GM19025 (cell line): Measurements from ENCODE around the gene ZBTB17.

Source experiments
- ATAC-seq: cut with Tn5 transposase; IDR thresholded peaks from one replicate; pipeline ENCODE4 v1.9.1; 2021; ENCODE audit warnings: mild to moderate bottlenecking, low read depth, moderate library complexity; ENCODE audit not compliant: unreplicated experiment

ZBTB17 gene

DNA sequence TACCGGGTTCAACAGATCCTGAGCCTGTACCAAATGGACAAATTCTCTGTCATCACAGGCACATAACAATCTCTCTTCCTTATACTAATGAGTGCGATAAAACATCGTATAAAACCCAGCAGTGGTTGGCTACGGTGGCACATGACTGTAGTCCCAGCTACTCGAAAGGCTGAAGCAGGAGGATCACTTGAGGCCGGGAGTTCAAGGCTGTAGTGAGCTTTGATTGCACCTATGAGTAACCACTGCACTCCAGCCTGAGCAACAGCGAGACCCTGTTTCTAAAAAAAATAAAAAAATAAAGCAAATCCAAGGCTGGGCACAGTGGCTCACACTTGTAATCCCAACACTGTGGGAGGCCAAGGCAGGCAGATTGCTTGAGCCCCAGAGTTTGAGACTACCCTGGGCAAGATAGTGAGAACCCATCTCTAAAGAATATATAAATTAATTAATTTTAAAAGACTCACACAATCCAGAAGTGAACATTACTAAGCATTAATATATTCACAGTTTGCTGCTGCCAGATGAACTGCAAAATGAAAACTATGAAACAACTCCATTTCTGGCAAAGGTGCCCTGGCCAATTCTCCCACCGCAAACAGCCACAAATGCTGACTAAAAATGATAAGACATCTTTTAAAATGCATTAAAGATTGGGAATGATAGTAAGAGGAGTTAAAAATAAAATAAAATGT, 13.1 kb downstream of the ZBTB17 start:
- no peak for ATAC-seq

DNA sequence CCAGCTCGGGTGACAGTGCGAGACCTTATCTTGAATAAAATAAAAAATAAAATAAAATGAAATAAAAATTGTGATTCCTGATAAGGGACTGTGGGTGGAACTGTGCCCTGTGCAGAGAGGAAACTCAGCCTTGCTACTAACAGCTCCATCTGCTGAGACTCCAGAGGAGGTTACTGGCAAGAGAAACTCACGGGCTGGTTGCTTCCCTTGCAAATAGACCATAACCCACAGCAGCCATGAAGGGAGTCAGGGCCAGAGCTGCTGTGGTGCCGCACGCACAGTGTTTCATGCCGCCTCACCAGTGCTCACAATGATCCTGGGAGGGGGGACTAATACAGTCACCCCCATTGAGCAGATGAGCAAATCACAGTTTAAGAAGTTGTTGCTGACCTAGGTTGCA, 13.7 kb downstream of the ZBTB17 start:
- no peak for ATAC-seq

DNA sequence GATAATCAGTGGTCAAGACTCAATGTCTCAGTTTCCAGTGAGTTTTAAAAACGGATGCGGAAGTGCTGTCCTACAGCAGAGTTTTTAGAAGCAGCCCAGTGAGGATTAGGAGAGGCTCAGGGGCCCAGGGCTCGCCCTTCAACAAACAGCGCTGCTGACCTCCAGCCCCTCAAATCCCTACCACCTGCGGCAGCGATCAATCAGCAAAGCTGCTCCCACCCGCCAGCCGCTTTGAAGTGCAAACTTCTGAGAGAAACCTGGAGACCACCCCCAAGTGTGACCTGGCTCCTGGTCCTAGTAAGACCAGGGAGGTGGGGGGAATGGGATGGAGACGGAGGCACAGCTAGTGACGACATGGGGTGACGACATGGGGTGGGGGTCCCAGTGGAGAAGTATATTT, 14.4 kb downstream of the ZBTB17 start:
- ATAC-seq: no peak

DNA sequence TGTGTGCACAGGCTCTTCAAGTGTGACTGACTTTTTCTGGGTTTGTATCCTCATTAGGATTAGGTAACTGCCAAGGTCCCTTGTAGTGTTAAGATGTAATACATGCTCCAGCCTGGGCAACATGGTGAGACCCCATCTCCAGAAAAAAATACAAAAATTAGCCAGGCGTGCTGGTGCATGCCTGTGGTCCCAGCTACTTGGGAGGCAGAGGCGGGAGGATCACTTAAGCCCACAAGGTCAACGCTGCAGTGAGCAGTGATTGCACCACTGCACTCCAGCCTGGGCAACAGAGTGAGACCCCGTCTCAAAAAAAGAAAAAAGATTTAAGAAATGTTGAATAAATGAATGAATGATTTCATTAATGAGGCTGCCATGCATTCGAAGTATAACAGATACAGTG, 15.1 kb downstream of the ZBTB17 start:
- no peak for ATAC-seq

DNA sequence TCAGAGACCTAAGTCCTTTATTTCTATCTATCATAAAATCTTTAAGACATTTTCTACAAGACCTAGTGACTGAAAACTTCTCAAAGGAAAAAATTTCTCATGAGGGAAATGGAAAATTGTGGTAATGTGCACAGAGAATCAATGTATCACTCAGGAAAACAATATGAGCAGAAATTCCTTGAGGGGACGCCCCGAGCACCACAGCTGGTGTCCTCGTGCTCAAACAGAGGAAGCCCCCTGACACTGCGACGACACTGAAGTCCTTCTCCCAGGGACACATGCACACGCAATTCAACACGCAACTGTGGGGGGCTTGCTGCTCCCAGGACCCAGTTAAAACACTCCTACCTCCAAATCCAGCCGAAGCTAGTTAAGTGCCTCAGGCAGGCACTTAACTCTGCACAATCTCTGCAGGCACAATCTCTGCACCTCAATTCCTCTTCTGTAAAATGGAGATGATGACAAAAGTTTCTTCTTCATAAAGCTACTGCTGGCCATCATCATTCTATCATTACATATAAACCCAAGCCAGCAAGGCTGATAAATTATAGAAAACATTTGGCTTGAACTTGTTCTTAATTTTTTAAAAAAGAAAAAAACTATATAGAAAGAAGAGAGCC, 16.0 kb downstream of the ZBTB17 start:
- ATAC-seq: no peak

DNA sequence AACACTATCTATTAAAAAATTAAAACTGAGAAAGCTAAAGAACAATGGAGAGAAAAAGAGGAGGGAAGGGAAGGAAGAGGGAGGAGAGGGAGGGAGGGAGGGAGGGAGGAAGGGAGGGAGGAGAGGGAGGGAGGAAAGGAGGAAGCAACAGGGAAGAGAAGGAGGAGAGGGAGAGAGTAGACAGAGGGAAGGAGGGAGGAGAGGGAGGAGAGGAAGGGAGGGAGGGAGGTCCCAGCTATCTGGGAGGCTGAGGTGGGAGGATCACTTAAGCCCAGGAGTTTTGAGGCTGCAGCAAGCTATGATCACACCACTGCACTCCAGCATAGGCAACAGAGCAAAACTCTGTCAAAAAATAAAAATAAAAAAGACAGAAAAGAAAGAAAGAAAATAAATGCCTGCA, 16.5 kb downstream of the ZBTB17 start:
- ATAC-seq: no peak

DNA sequence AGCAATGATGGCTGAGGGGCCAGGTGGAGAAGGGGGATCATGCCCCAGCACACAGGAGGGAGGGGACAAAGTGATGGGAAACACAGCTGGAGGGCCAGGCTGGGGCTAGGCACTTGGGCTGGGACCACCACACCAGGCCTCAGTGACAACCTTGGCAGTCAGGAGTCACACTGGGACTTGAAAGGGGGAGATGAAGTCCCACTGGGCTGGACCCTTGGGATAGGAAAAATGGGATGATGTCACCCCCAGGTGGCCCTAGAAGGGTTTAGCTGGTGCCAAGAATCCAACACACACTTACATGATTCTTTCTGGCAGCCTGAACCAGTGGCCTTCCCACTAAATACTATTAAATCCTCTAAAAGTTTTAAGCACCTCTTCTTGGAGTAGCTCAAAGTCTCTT, 17.1 kb downstream of the ZBTB17 start:
- no peak for ATAC-seq

DNA sequence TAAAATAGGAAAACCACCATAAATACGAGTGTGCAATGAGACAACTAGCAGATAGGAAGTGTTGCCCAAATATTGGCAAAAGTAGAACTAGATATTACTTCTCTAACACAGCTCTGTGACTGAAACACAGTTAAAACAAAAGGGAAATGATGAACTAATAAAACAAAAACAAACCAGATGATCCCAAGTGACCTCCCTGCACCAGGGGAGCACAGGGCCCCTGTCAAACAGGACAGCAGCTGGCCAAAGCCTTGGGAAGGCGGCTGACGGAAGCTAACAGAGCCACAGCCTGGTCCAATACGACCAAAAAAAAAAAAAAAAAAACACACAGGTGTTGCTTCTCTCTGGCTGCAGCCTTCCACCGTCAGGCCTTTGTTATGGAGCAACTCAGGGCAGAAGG, 17.8 kb downstream of the ZBTB17 start:
- no peak for ATAC-seq

DNA sequence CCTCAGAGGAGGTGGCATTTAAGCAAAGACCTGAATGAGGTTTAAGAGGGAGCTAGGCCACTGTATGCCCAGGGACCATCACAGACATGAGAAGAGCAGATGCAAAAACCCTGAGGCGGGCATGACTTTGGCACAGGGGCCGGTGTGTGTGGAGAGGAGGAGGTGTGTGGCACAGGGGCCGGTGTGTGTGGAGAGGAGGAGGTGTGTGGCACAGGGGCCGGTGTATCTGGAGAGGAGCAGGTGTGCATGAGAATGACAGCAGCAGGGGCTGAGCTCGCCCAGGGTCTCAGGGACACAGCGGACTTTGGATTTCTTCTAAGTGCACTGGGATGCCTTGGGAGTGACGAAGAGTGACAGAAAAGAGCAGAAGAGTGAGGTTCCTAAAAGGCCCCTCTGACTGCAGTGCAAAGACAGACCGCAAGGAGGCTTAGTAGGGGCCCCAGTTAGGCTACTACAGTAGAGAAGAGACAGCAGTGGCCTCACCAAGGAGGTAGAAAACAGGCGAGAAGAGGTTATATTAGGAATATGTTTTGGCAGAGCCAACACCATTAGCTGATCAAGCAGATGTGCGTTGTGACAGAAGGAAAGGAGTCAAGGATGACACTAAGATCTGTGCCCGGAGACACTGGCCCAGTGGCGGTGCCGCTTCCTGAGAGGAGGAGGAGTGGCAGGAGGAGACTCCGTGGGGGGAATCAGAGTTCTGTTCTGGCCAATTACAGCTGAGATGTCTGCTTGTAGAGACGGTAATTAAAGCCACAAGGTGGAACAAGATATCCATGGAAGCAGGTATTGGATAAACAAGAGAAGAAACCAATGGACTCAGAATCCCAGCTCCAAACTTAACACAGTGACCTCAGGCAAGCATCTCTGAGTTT, 18.4 kb downstream of the ZBTB17 start:
- ATAC-seq: no peak

DNA sequence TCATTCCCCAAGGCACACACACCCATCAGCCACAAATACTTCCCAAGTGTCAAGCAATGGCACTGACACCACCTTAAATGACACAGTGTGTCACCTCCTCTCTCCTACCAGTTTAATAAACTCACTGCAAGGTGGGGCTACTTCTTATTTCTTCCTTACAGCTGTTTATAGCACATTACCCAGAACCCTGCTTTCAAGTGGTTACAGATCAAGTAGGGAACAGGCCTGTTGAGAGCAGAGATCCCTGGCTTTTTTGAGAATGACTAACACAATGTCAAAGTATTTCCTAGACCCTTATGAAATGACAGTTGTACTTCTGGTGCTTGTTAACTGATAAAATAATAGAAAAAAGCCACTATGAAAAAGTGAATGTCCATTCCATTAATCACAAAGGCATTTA, 19.8 kb downstream of the ZBTB17 start:
- no peak for ATAC-seq

DNA sequence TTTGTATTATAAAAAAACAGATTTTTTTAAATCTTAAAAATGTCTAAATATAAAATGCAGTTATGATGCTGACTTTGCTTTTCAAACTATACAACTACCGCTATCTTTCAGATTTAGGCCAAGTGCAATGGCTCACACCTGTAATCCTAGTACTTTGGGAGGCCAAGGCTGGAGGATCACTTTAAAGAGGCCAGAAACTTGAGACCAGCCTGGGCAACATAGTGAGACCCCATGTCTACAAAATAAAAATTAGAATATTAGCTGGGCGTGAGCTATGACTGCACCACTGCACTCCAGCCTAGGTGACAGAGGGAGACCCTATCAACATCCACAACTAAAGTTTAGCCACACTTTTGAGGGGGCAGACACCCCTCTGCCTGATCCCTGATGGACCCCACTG, 20.3 kb downstream of the ZBTB17 start:
- ATAC-seq: no peak

DNA sequence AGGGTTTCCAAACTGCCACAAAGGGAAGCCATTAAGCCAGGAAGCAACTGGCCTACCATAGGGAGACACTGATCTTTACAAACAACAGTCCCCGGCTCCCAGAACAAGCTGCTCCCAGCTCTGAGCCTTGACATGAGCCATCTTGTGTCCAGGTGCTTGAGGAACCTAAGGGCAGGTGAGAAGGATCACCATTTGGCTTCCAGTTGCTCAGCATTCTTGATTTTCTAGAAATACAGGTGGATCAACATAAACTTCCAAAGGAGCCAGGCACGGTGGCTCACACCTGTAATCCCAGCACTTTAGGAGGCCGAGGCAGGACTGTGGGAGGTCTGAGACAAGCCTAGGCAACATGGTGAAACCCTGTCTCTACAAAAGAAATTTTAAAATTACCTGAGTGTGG, 21.6 kb downstream of the ZBTB17 start:
- no peak for ATAC-seq

DNA sequence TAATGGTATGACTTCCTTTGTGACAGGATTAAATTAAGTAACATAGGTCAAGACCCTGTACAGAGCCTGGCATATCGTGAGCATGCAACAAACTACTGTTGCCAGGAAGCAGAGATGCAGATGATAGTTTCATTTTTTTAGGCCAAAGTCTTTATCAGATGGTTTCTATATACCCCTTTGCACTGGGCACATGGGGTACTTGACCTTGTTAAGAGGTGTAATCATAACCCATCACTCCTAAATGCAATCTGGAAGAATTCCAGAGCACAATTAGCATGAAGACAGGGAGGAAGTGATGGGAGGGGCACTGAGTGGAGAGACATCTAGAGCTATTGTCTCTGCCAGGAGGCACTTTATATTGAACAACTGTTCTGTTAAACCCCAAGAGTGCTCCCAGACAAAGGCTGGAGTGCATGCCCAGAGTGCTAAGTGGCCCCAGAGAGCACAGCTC, 22.1 kb downstream of the ZBTB17 start:
- no peak for ATAC-seq

DNA sequence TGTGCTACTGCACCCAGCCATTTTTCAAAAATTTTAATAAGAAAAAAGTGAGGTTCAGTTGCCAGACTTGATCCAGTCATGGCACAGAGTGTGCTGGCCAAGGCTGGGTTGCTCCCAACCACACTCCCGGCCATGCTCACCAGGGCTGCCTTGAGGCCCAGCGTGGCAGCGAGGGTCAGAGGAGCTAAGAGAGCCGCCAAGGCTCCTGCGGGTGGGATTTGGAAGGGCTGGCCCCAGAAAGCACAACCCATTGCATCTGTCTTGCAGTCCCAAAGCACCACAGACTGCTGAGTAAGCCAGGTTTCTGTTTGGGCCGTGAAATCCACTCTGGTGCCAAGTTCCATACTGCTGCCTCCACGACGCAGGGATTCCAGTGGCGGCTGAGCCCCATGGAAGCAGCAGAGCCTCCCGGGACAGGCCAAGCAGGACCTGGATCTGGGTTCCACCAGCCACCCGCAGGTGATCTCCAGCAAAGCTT, 22.6 kb downstream of the ZBTB17 start:
- ATAC-seq: no peak

DNA sequence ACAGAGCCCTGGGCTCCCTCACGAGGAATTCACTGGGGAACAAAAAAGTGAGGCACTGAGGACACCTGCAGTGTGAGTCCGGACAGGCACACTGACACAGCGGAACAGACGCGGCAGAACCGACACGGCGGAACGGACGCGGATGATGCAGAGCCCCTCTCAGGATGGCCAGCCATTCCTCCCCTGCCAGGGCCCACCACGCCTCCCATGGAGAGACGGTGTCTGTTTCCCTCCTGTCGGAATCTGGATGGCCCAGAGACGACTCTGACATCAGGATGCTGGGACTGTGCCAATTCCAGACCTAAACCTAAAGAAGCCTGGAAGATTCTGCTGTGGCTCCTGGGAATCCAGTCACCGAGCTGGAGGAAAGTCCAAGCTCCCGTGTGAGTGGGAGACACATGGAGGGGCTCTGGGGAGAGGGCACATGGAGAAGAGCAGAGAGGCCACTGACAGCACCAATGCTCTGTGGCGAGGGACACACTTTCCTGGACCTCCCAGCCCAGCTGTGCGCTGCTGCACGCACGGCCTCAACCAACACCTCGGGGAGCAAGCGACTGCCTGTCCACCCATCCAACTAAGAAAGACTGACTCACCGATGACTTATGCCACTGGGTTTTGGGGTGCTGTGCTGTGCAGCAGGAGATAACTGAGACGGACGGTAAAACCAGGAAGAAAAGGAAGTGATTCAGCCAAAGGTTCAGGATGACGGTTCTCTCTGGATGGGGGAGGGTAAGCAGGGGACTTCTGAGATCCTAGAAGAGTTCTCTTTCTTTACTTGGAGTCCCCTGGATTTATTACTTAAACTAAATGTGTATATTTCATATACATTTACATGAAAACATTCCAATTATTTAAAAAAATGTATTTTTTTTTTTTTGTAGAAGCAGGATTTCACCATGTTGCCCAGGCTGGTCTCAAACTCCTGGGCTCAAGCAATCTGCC, 23.3 kb downstream of the ZBTB17 start:
- no peak for ATAC-seq

DNA sequence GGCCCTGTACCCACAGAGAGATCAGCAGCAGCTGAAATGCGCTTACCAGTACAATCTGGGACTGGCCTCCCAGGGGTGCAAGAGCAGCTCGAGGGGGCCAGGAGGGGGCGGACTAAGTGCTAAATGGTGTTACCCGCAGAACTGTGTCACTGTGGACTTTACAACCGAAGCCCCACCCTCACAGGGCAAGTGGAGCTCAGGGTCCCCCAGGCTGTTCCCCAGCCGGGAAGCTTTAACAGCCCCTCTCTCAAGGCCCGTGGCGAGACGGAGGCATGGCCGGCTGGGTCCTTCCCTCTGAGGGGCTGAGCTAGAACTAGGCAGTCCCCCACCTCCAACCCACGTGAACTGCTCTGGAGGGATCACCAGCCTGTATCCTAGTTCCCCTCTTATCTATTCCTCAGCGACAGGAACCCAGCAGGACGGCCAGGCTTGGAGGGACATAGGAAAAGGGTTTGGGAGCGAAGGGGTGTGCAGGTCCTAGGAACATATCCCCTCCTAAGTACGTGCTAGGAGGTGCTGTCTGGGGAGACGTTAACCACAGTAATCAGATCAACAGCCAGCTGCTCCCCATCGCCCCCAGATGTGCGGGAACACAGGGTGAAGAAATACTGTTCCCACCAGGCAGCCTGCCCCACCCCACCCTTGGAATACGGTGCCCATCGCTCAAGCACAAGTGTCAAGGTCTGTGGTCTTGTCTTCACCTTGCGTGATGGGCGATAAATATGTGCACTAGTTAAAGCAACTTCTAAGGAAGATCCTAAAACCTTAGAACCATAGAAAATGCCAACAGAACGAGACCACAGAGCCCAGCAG, 24.4 kb downstream of the ZBTB17 start:
- no peak for ATAC-seq

DNA sequence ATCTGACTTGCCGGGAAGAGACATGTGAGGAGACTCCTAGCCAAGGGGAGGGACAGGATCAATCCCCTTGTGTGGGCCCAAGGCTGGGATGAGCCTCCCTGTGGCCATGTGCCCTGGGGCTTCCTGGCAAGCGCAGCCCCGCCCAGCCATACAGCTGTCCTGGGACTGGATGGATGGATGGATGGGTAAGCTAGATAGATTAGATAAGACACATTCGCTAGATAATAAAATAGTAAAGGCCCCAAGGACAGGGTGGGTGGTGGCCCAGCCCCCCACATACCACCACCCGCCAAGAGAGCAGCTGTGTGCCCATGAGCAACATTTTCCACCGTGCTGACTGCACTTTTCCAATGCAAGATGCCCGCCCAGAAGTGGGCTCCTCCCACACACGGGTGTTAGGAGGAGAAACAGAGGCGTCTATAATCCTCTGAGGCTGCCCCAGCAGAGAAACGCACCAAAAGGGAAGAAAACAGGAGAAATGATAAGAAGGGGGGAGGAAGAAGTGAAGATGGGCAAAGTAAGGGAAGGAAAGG, 25.1 kb downstream of the ZBTB17 start:
- ATAC-seq: no peak

DNA sequence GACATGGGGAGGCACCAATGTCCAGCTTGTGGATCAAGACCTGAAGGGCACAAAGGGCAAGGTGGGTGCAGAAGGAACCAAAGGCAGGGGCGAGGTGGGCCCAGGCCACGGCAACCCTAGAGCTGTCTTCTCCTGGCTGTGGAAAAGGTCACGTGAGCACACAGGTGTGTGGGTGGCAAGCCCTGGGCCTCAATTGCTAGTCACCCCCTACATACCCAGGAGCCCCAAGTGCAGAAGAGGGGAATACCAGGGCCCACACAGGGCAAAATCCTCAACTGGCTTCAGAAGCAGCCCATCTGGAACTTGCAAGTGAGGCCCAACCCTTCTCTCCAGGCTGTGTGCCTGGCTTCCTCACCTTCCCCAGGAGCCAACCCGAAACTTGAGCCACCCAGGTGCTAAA, 25.6 kb downstream of the ZBTB17 start:
- no peak for ATAC-seq
